IPS-15b (cell line): ENCODE results near the gene PRR36.

ENCODE experiments used
- H3K27me3 ChIP-seq: one replicate; pipeline ENCODE4 v1.6.1; 2013; ENCODE audit warnings: low read length; ENCODE audit not compliant: control insufficient read depth, insufficient read depth
- H3K36me3 ChIP-seq: one replicate; pipeline ENCODE4 v1.6.1; 2013; ENCODE audit warnings: low read length; ENCODE audit not compliant: control insufficient read depth, insufficient read depth
- H3K4me1 ChIP-seq: one replicate; pipeline ENCODE4 v1.6.1; 2013; ENCODE audit warnings: mild to moderate bottlenecking, low read length; ENCODE audit not compliant: control insufficient read depth, insufficient read depth
- H3K4me3 ChIP-seq: one replicate; pipeline ENCODE4 v1.5.1; 2013; ENCODE audit warnings: low read depth, low read length
- H3K9ac ChIP-seq: one replicate; pipeline ENCODE4 v1.6.1; 2013; ENCODE audit warnings: low read depth, mild to moderate bottlenecking, low read length
- H3K9me3 ChIP-seq: one replicate; pipeline ENCODE4 v1.6.1; 2013; ENCODE audit warnings: mild to moderate bottlenecking, low read length; ENCODE audit not compliant: control insufficient read depth, insufficient read depth

Gene PRR36

GRCh38 chr19:7873304-7874075 is 700 bp downstream of the PRR36 start:
- Histone ChIP-seq H3K9ac (no peak overlapping the region), H3K27me3 (peaks cover 17% of the 10 kb centered on the region), H3K36me3 (no peaks in the 10 kb centered on the region), H3K9me3 (no peaks in the 10 kb centered on the region), H3K4me3 (peak overlapping the region; percentile 79), H3K4me1 (peaks cover 6% of the 10 kb centered on the region)

GRCh38 chr19:7872306-7873204 is 1.6 kb downstream of the PRR36 start:
- Histone ChIP-seq H3K4me1 (peaks cover 6% of the 10 kb centered on the region), H3K27me3 (peaks cover 20% of the 10 kb centered on the region), H3K9me3 (no peaks in the 10 kb centered on the region), H3K4me3 (peak overlapping the region; percentile 79), H3K36me3 (no peaks in the 10 kb centered on the region), H3K9ac (no peak overlapping the region)

- Histone ChIP-seq H3K9ac (no peak overlapping the region), H3K4me1 (peaks cover 6% of the 10 kb centered on the region), H3K27me3 (peaks cover 29% of the 10 kb centered on the region), H3K9me3 (no peaks in the 10 kb centered on the region), H3K4me3 (peak overlapping the region; percentile 56), H3K36me3 (no peaks in the 10 kb centered on the region)
Observed at GRCh38 chr19:7871437-7872305, 2.5 kb downstream of the PRR36 start.

- Histone ChIP-seq H3K9me3 (no peaks in the 10 kb centered on the region), H3K4me1 (peaks cover 6% of the 10 kb centered on the region), H3K9ac (no peak overlapping the region), H3K27me3 (peaks cover 29% of the 10 kb centered on the region), H3K4me3 (peak overlapping the region; percentile 4), H3K36me3 (no peaks in the 10 kb centered on the region)
Observed at GRCh38 chr19:7870571-7871436, 3.4 kb downstream of the PRR36 start.

- H3K9ac ChIP-seq: no peak overlapping the region
- H3K36me3 ChIP-seq: no peaks in the 10 kb centered on the region
- no peaks in the 10 kb centered on the region for H3K9me3 ChIP-seq
- H3K4me1 ChIP-seq: peaks cover 11% of the 10 kb centered on the region
- H3K4me3 ChIP-seq: peak overlapping the region; percentile 69
- peaks cover 36% of the 10 kb centered on the region for H3K27me3 ChIP-seq
Observed at GRCh38 chr19:7869910-7870511, 4.2 kb downstream of the PRR36 start.

GRCh38 chr19:7869453-7869909 is 4.7 kb downstream of the PRR36 start:
- no peak overlapping the region for H3K9ac ChIP-seq
- peaks cover 38% of the 10 kb centered on the region for H3K27me3 ChIP-seq
- H3K36me3 ChIP-seq: no peaks in the 10 kb centered on the region
- H3K4me1 ChIP-seq: peaks cover 11% of the 10 kb centered on the region
- H3K4me3 ChIP-seq: peak overlapping the region; percentile 69
- no peaks in the 10 kb centered on the region for H3K9me3 ChIP-seq

GRCh38 chr19:7868671-7869452 is 5.3 kb downstream of the PRR36 start:
- Histone ChIP-seq H3K4me3 (peak overlapping the region; percentile 69), H3K9me3 (no peaks in the 10 kb centered on the region), H3K4me1 (peaks cover 11% of the 10 kb centered on the region), H3K36me3 (no peaks in the 10 kb centered on the region), H3K27me3 (peaks cover 44% of the 10 kb centered on the region), H3K9ac (no peak overlapping the region)

GRCh38 chr19:7868326-7868670 is 5.9 kb downstream of the PRR36 start:
- Histone ChIP-seq H3K9me3 (no peaks in the 10 kb centered on the region), H3K9ac (no peak overlapping the region), H3K4me1 (peaks cover 11% of the 10 kb centered on the region), H3K27me3 (peaks cover 45% of the 10 kb centered on the region), H3K36me3 (no peaks in the 10 kb centered on the region), H3K4me3 (peak overlapping the region; percentile 69)

- Histone ChIP-seq H3K4me3 (no peak overlapping the region), H3K4me1 (peaks cover 6% of the 10 kb centered on the region), H3K27me3 (peaks cover 41% of the 10 kb centered on the region), H3K9ac (no peak overlapping the region), H3K9me3 (no peaks in the 10 kb centered on the region), H3K36me3 (no peaks in the 10 kb centered on the region)
Observed at GRCh38 chr19:7867092-7867844, 6.9 kb downstream of the PRR36 start.
